Heart left ventricle (tissue), 13 donors: ENCODE measurements around the gene APP.

Source experiments
- CTCF ChIP-seq, 12 donors: fragments of 200-600 bp; sonication (generic) in 4 of 12; IDR thresholded peaks; one replicate each; pipeline versions ENCODE4 v1.5.0 to v1.8.0; 2018 to 2022; ENCODE audit warnings: antibody characterized with exemption in 12 of 12, mild to moderate bottlenecking in 5 of 12
- POLR2A ChIP-seq, 2 donors: fragments of 450-650 bp; IDR thresholded peaks; one replicate each; pipeline ENCODE4 v1.6.1; 2017; ENCODE audit warnings: antibody characterized with exemption in 2 of 2, mild to moderate bottlenecking in 2 of 2, moderate library complexity in 2 of 2
- donor health status: ischemic (EF 13 %, LVEDD 7.1; RV severe dilation, severe dysfunction).
- donor health status: DM: no; HTN: yes; CAD: no.
- donor health status: DM: no; HTN: no; CAD: no.
- donor health status: ischemic (EF 25% LVEDD 6.9; RV normal size, moderate dysfunction).
- donor health status: ischemic (EF 25% LVEDD 5.7; RV mildly dilated, moderate dysfunction).
- donor health status: ischemic (EF 35%, LVEDD 5.7; RV mildly dilated, moderate dysfunction).
- donor health status: nonischemic (EF 11% LVEDD 7.7; RV severe dilation, severe dysfunction).
- donor health status: DM: yes; HTN: yes; CAD: no.
- donor health status: PGD.
- donor health status: ischemic (EF 29% LVEDD 5.4; RV normal size, mild dysfunction).
- donor health status: nonischemic (EF 23%, LVEDD 6.1; RV moderate dilation, normal function).

- TF ChIP-seq CTCF (IDR thresholded peaks at IDR 0.05) (no peak), POLR2A (IDR thresholded peaks at IDR 0.05) (no peak)
Measured at GRCh38 chr21:25906587-25906986, 264.0 kb downstream of the APP start.
